H9 (cell line): ENCODE data around the gene USP22. TPM values are rescaled to one million over a fixed set of nuclear protein-coding genes. Genes with fewer than 3 reads are reported as not detected.
A peak's percentile ranks its signal among the peaks of the same experiment; 100 is the strongest.

ENCODE experiments used
- DNase-seq: peaks from one replicate; pipeline ENCODE4 v3.0.0-alpha.2; 2017
- H2AFZ ChIP-seq: one replicate; pipeline ENCODE4 v1.6.1; 2013; ENCODE audit warnings: mild to moderate bottlenecking, low read length, control low read depth, moderate library complexity
- H2AK5ac ChIP-seq: 2 replicates; pipeline ENCODE4 v1.6.1; 2013; ENCODE audit warnings: low read length, control low read depth, mixed read lengths; ENCODE audit not compliant: insufficient read length
- H2BK120ac ChIP-seq: one replicate; pipeline ENCODE4 v1.6.1; 2013; ENCODE audit warnings: low read depth, mild to moderate bottlenecking, low read length, control low read depth, inconsistent platforms; ENCODE audit not compliant: poor library complexity, severe bottlenecking
- H2BK12ac ChIP-seq: 2 replicates; pipeline ENCODE4 v1.6.1; 2013; ENCODE audit warnings: low read length, control low read depth, mixed read lengths, low read depth; ENCODE audit not compliant: insufficient read length
- H2BK15ac ChIP-seq: 2 replicates; pipeline ENCODE4 v1.6.1; 2013; ENCODE audit warnings: low read depth, low read length, control low read depth
- H2BK20ac ChIP-seq: one replicate; pipeline ENCODE4 v1.6.1; 2013; ENCODE audit warnings: low read depth, mild to moderate bottlenecking, low read length, control low read depth, inconsistent platforms; ENCODE audit not compliant: poor library complexity, severe bottlenecking
- H2BK5ac ChIP-seq: 2 replicates; pipeline ENCODE4 v1.6.1; 2013; ENCODE audit warnings: low read length, control low read depth, mixed read lengths; ENCODE audit not compliant: insufficient read length
- H3K14ac ChIP-seq: 2 replicates; pipeline ENCODE4 v1.6.1; 2013; ENCODE audit warnings: low read length, control low read depth; ENCODE audit not compliant: insufficient read depth
- H3K18ac ChIP-seq: 2 replicates; pipeline ENCODE4 v1.6.1; 2013; ENCODE audit warnings: low read depth, mild to moderate bottlenecking, mixed read lengths, low read length, control low read depth; ENCODE audit not compliant: insufficient read length
- H3K23ac ChIP-seq: 2 replicates; pipeline ENCODE4 v1.6.1; 2013; ENCODE audit warnings: low read length, control low read depth, mixed read lengths, low read depth; ENCODE audit not compliant: insufficient read length
- H3K23me2 ChIP-seq: 2 replicates; pipeline ENCODE4 v1.6.1; 2013; ENCODE audit warnings: low read depth, mild to moderate bottlenecking, mixed read lengths, low read length, control low read depth; ENCODE audit not compliant: insufficient read length, poor library complexity, severe bottlenecking
- H3K27ac ChIP-seq: 2 replicates; pipeline ENCODE4 v1.5.1; 2013; ENCODE audit warnings: low read length, control low read depth, mixed read lengths, low read depth; ENCODE audit not compliant: insufficient read length
- H3K27me3 ChIP-seq: 2 replicates; pipeline ENCODE4 v1.6.1; 2013; ENCODE audit warnings: low read length, control low read depth, inconsistent platforms; ENCODE audit not compliant: insufficient read depth
- H3K4ac ChIP-seq: 2 replicates; pipeline ENCODE4 v1.6.1; 2013; ENCODE audit warnings: low read depth, mild to moderate bottlenecking, control low read depth, inconsistent platforms, low read length, moderate library complexity
- H3K4me1 ChIP-seq: 2 replicates; pipeline ENCODE4 v1.6.1; 2013; ENCODE audit warnings: low read length, control low read depth, inconsistent platforms; ENCODE audit not compliant: insufficient read depth
- H3K4me2 ChIP-seq: 2 replicates; pipeline ENCODE4 v1.6.1; 2013; ENCODE audit warnings: low read length, control low read depth, mixed read lengths; ENCODE audit not compliant: insufficient read length, insufficient read depth
- H3K56ac ChIP-seq: 2 replicates; pipeline ENCODE4 v1.6.1; 2013; ENCODE audit warnings: low read depth, mild to moderate bottlenecking, mixed read lengths, low read length, control low read depth; ENCODE audit not compliant: insufficient read length
- H3K79me1 ChIP-seq: 2 replicates; pipeline ENCODE4 v1.6.1; 2013; ENCODE audit warnings: low read depth, mild to moderate bottlenecking, moderate library complexity, low read length, control low read depth, inconsistent platforms; ENCODE audit not compliant: insufficient read depth, poor library complexity, severe bottlenecking
- H3K79me2 ChIP-seq: 2 replicates; pipeline ENCODE4 v1.6.1; 2013; ENCODE audit warnings: low read length, control low read depth, inconsistent platforms; ENCODE audit not compliant: insufficient read depth
- H3K9ac ChIP-seq: 2 replicates; pipeline ENCODE4 v1.6.1; 2013; ENCODE audit warnings: low read length, control low read depth, mixed read lengths; ENCODE audit not compliant: insufficient read length; ENCODE audit errors: extremely low read depth
- H3K9me3 ChIP-seq: one replicate; pipeline ENCODE4 v1.6.1; 2013; ENCODE audit warnings: low read depth, low read length, inconsistent platforms; ENCODE audit not compliant: control insufficient read depth
- H3T11ph ChIP-seq: one replicate; pipeline ENCODE4 v1.6.1; 2013; ENCODE audit warnings: mild to moderate bottlenecking, low read length, control low read depth, inconsistent platforms
- H4K20me1 ChIP-seq: one replicate; pipeline ENCODE4 v1.6.1; 2013; ENCODE audit not compliant: control insufficient read depth, insufficient read length, insufficient read depth
- H4K5ac ChIP-seq: 2 replicates; pipeline ENCODE4 v1.6.1; 2013; ENCODE audit warnings: low read depth, mild to moderate bottlenecking, mixed read lengths, low read length, control low read depth; ENCODE audit not compliant: insufficient read length
- H4K8ac ChIP-seq: replicated peaks from 2 replicates; pipeline ENCODE4 v1.6.1; 2013; ENCODE audit warnings: low read length, control low read depth, mixed read lengths, low read depth; ENCODE audit not compliant: insufficient read length
- H4K91ac ChIP-seq: 2 replicates; pipeline ENCODE4 v1.6.1; 2013; ENCODE audit warnings: low read depth, mild to moderate bottlenecking, moderate library complexity, mixed read lengths, low read length, control low read depth; ENCODE audit not compliant: insufficient read length
- H3K27ac Mint-ChIP-seq, 3 experiments: 2 replicates in 2 of 3; 3 replicates in 1 of 3; pipeline ENCODE4 v1.8.0; 2020 to 2021; ENCODE audit warnings: mixed read lengths in 3 of 3, mild to moderate bottlenecking in 1 of 3, moderate library complexity in 1 of 3
- H3K27me3 Mint-ChIP-seq: 2 replicates; pipeline ENCODE4 v1.8.0; 2021; ENCODE audit warnings: low read depth, mild to moderate bottlenecking, moderate library complexity, mixed read lengths
- H3K36me3 Mint-ChIP-seq, 3 experiments: 2 replicates in 2 of 3; 3 replicates in 1 of 3; pipeline ENCODE4 v1.8.0; 2020 to 2021; ENCODE audit warnings: low read depth in 3 of 3, mixed read lengths in 3 of 3; ENCODE audit not compliant: insufficient read depth in 1 of 3
- H3K4me1 Mint-ChIP-seq, 2 experiments: 2 replicates each; pipeline ENCODE4 v1.8.0; 2020; ENCODE audit warnings: mixed read lengths in 2 of 2
- H3K4me3 Mint-ChIP-seq, 2 experiments: 2 replicates in 1 of 2; 3 replicates in 1 of 2; pipeline ENCODE4 v1.8.0; 2020 to 2021; ENCODE audit warnings: mild to moderate bottlenecking in 2 of 2, mixed read lengths in 2 of 2, moderate library complexity in 1 of 2
- H3K9me3 Mint-ChIP-seq, 2 experiments: 2 replicates in 1 of 2; 3 replicates in 1 of 2; pipeline ENCODE4 v1.8.0; 2020; ENCODE audit warnings: mild to moderate bottlenecking in 2 of 2, mixed read lengths in 2 of 2, moderate library complexity in 1 of 2
- CTCF ChIP-seq: fragments of 200-600 bp; sonication (generic); conservative IDR thresholded peaks from 3 replicates; pipeline ENCODE4 v1.8.0; 2021; ENCODE audit warnings: antibody characterized with exemption, mild to moderate bottlenecking
- WGBS: extraction: QIAGEN DNeasy Blood & Tissue Kit; methylation state at CpG from one replicate; pipeline ENCODE4 v1.1.7; 2013; ENCODE audit warnings: missing lambda C conversion rate, low lambda C conversion rate, mixed read lengths; ENCODE audit not compliant: insufficient read length; ENCODE audit errors: extremely low coverage; 5-methylcytosine and 5-hydroxymethylcytosine counted together
- total RNA-seq: library from RNA; stranded (reverse); gene quantifications from 2 replicates; pipeline ENCODE4 v1.2.1, GENCODE V29; 2021

The USP22 gene
- total RNA-seq, 1 experiment from 2014 or later = 345 TPM

DNA sequence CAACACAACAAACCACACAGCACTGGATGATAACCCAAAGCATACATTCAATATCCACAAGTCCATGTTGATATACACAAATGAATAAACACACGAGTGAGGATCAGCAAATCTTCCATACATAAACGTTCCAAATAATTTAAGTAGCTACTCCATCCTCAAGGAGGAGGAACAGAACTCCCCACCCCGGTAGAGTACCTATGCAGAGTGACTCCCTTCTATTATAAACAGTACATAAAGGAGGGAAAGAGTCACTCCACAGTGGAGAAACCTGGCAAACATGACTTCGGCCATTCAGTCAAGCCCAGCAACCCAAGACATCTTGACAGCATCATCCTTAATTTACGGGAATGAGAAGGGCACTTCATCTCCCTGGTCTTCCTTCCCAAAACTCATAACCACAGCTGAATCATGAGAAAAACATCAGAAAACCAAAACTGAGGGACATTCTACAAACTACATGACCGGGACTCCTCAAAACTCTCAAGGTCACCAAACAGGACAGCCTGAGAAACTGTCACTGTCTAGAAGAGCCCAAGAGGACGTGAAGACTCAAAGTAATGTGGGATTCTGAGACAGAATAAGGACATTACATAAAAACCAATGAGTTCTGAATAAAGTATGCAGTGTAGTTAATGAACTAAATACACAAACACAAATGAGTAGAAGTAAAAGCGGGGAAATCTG, 5.6 kb downstream of the USP22 start:
- Histone ChIP-seq H3K4me1 (peaks cover 17% of the 10 kb centered on the region), H3K14ac (no peak overlapping the region), H2BK15ac (no peak overlapping the region), H2BK5ac (no peak overlapping the region), H2BK20ac (no peak overlapping the region), H3K4me2 (peak overlapping the region; percentile 13), H4K5ac (no peak overlapping the region), H4K8ac (no peak overlapping the region), H2AFZ (no peak overlapping the region), H3T11ph (no peak overlapping the region), H4K91ac (no peak overlapping the region), H3K23me2 (no peaks in the 10 kb centered on the region), H3K9me3 (no peaks in the 10 kb centered on the region), H3K27me3 (no peaks in the 10 kb centered on the region), H4K20me1 (no peaks in the 10 kb centered on the region), H2BK120ac (no peak overlapping the region), H3K79me1 (no peaks in the 10 kb centered on the region), H2AK5ac (no peak overlapping the region), H3K23ac (no peak overlapping the region), H3K9ac (no peak overlapping the region), H3K27ac (no peak overlapping the region), H3K18ac (no peak overlapping the region), H2BK12ac (no peak overlapping the region), H3K56ac (no peak overlapping the region), H3K4ac (no peak overlapping the region), H3K79me2 (peaks cover 93% of the 10 kb centered on the region)
- H3K4me1 Mint-ChIP-seq = peaks cover 49 to 64% of the 10 kb centered on the region in 2 experiments
- no peak for TF ChIP-seq CTCF
- no peak for DNase-seq
- H3K9me3 Mint-ChIP-seq = peaks cover 0 to 2% of the 10 kb centered on the region in 2 experiments; a peak in 1 of 5 replicates
- peak overlapping the region in 1 of 2 experiments; percentile 25; a peak in 4 of 5 replicates for H3K4me3 Mint-ChIP-seq
- no peaks in the 10 kb centered on the region; the same call in 1 of the 2 replicates for H3K27me3 Mint-ChIP-seq
- H3K27ac Mint-ChIP-seq = peak overlapping the region in 1 of 3 experiments; percentile 25; a peak in 4 of 7 replicates
- H3K36me3 Mint-ChIP-seq = peaks cover 16 to 57% (median 41%) of the 10 kb centered on the region in 3 experiments
- no CpG with 5 or more reads among the region's 8 CpGs for WGBS
